ENCODE measurements around the gene NAALADL2.

The NAALADL2 gene

GRCh38 chr3:174945951-174946350 is 86.8 kb downstream of the NAALADL2 start:
- DNase-seq (ENCODE audit: low read depth): no peak
- H3K4me3 ChIP-seq (ENCODE audit: low read depth, low read length): no peak overlapping the region
- TF ChIP-seq, protein P1, sequence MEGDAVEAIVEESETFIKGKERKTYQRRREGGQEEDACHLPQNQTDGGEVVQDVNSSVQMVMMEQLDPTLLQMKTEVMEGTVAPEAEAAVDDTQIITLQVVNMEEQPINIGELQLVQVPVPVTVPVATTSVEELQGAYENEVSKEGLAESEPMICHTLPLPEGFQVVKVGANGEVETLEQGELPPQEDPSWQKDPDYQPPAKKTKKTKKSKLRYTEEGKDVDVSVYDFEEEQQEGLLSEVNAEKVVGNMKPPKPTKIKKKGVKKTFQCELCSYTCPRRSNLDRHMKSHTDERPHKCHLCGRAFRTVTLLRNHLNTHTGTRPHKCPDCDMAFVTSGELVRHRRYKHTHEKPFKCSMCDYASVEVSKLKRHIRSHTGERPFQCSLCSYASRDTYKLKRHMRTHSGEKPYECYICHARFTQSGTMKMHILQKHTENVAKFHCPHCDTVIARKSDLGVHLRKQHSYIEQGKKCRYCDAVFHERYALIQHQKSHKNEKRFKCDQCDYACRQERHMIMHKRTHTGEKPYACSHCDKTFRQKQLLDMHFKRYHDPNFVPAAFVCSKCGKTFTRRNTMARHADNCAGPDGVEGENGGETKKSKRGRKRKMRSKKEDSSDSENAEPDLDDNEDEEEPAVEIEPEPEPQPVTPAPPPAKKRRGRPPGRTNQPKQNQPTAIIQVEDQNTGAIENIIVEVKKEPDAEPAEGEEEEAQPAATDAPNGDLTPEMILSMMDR (IDR thresholded peaks at IDR 0.05; ENCODE audit: insufficient read depth, low read depth, low read length, missing control alignments): no peak

GRCh38 chr3:174949523-174949922 is 90.4 kb downstream of the NAALADL2 start:
- no peak overlapping the region for H3K4me3 ChIP-seq (ENCODE audit: low read depth, low read length)
- DNase-seq (ENCODE audit: low read depth): no peak
- TF ChIP-seq, protein P1 (IDR thresholded peaks at IDR 0.05; ENCODE audit: insufficient read depth, low read depth, low read length, missing control alignments): no peak

DNA sequence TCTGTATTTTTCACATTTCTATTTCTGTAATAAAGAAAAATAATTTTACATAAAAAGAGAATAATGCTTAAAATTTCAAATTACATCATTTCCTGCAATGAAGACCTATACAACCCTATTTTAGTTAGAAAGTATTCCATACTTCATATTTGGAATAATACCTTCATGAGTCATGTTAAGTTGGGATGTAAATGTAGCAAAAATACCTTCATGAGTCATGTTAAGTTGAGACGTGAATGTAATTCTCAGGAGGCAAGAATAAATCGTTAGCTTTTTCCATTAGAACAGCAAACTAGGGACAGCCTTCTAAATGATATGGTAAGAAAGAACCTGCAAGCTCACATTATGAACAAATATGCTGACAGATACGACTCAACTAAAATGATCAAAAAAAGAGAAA is 91.9 kb downstream of the NAALADL2 start:
- no peak overlapping the region for H3K4me3 ChIP-seq (ENCODE audit: low read depth, low read length)
- no peak for DNase-seq (ENCODE audit: low read depth)
- TF ChIP-seq, protein P1 (IDR thresholded peaks at IDR 0.05; ENCODE audit: insufficient read depth, low read depth, low read length, missing control alignments): no peak

- no peak overlapping the region for H3K4me3 ChIP-seq (ENCODE audit: low read depth, low read length)
- TF ChIP-seq, protein P1 (IDR thresholded peaks at IDR 0.05; ENCODE audit: insufficient read depth, low read depth, low read length, missing control alignments): no peak
These were observed 92.4 kb downstream of the NAALADL2 start for GRCh38 chr3:174951498-174952005.

GRCh38 chr3:174953068-174953467 is 93.9 kb downstream of the NAALADL2 start:
- no peak overlapping the region for H3K4me3 ChIP-seq (ENCODE audit: low read depth, low read length)
- no peak for DNase-seq (ENCODE audit: low read depth)
- TF ChIP-seq, protein P1 (IDR thresholded peaks at IDR 0.05; ENCODE audit: insufficient read depth, low read depth, low read length, missing control alignments): no peak

More at GRCh38 chr3:174951498-174952005, 92.4 kb downstream of the NAALADL2 start:
- no peak for DNase-seq (ENCODE audit: low read depth)

GRCh38 chr3:174955513-174956016 is 96.4 kb downstream of the NAALADL2 start:
- no peak for DNase-seq (ENCODE audit: low read depth)
- TF ChIP-seq, protein P1 (IDR thresholded peaks at IDR 0.05; ENCODE audit: insufficient read depth, low read depth, low read length, missing control alignments): no peak

GRCh38 chr3:174957081-174957480 is 97.9 kb downstream of the NAALADL2 start:
- TF ChIP-seq, protein P1 (IDR thresholded peaks at IDR 0.05; ENCODE audit: insufficient read depth, low read depth, low read length, missing control alignments): no peak
- no peak for DNase-seq (ENCODE audit: low read depth)
- no peak overlapping the region for H3K4me3 ChIP-seq (ENCODE audit: low read depth, low read length)

More at GRCh38 chr3:174955513-174956016, 96.4 kb downstream of the NAALADL2 start:
- H3K4me3 ChIP-seq (ENCODE audit: low read depth, low read length): no peak overlapping the region

Data from GM12865 (cell line).